Thyroid gland (tissue), 4 donors: ENCODE results near the gene RRP8. TPM values are rescaled to one million over a fixed set of nuclear protein-coding genes. Genes with fewer than 3 reads are reported as not detected.

Experiments
- DNase-seq, 2 donors: peaks; one replicate each; pipeline ENCODE4 v3.0.0-alpha.2; 2019
- H3K27ac ChIP-seq, 3 donors: fragments of 200-600 bp; sonication (generic); 1 replicate in 2 of 3; 2 replicates in 1 of 3; pipeline ENCODE4 v1.5.1; 2016 to 2019; ENCODE audit warnings: mild to moderate bottlenecking in 1 of 3, moderate library complexity in 1 of 3
- H3K27me3 ChIP-seq: fragments of 200-600 bp; sonication (generic); one replicate; pipeline ENCODE4 v1.5.1; 2019
- H3K36me3 ChIP-seq, 2 donors: fragments of 200-600 bp; sonication (generic); one replicate each; pipeline ENCODE4 v1.5.1; 2016 to 2019
- H3K4me1 ChIP-seq, 2 donors: fragments of 200-600 bp; sonication (generic); one replicate each; pipeline ENCODE4 v1.5.1; 2017 to 2019
- H3K4me3 ChIP-seq, 3 donors: fragments of 200-600 bp; sonication (generic); replicated peaks in 1 of 3; 1 replicate in 2 of 3; 2 replicates in 1 of 3; pipeline ENCODE4 v1.5.1; 2016; ENCODE audit warnings: mild to moderate bottlenecking in 1 of 3
- H3K9me3 ChIP-seq: fragments of 200-600 bp; sonication (generic); one replicate; pipeline ENCODE4 v1.5.1; 2017
- POLR2A ChIP-seq, 2 donors: fragments of 450-650 bp; IDR thresholded peaks; one replicate each; pipeline ENCODE4 v1.6.1; 2017; ENCODE audit warnings: antibody characterized with exemption in 2 of 2, mild to moderate bottlenecking in 2 of 2, moderate library complexity in 1 of 2
- WGBS, 2 donors: methylation state at CpG; one replicate each; pipeline ENCODE4 v1.1.5; 2017; 5-methylcytosine and 5-hydroxymethylcytosine counted together
- intact Hi-C: fragments of 100-400 bp; cut with DNase I; formaldehyde crosslinking; loops from one replicate; pipeline ENCODE4 v1.15.1; 2023
- total RNA-seq, 4 donors: library from RNA; depleted of rRNA; stranded (reverse); fragments of >200 nt; gene quantifications; one replicate each; pipeline ENCODE4 v1.2.3, GENCODE V29; 2016
- TF ChIP-seq, protein P1 (sequence below), 6 experiments: fragments of 200-600 bp in 3 of 6; fragments of 450-650 bp in 3 of 6; sonication (generic) in 3 of 6; IDR thresholded peaks; one replicate each; pipeline ENCODE4 v1.5.1; 2016 to 2019; ENCODE audit warnings: antibody characterized with exemption in 6 of 6, mild to moderate bottlenecking in 2 of 6, inconsistent platforms in 1 of 6, moderate library complexity in 1 of 6

The RRP8 gene
- total RNA-seq, 4 donors from 2014 or later = 12.9 to 36.7 (median 18.8) TPM

- Histone ChIP-seq H3K4me1 (peaks cover 27% of the 10 kb centered on the region in 2 donors), H3K9me3 (no peaks in the 10 kb centered on the region), H3K27ac (no peak overlapping the region), H3K36me3 (peaks cover 0 to 12% of the 10 kb centered on the region in 2 donors), H3K4me3 (no peak overlapping the region), H3K27me3 (no peaks in the 10 kb centered on the region)
- intact Hi-C loops = loop anchor here (5.0 kb wide), 3 partner anchors 66 to 134 kb away; partner anchors contain the start of genes ARFIP2, MRPL17 and TIMM10B
- DNase-seq = no peak
- TF ChIP-seq POLR2A (IDR thresholded peaks at IDR 0.05) = no peak
- TF ChIP-seq, protein P1, sequence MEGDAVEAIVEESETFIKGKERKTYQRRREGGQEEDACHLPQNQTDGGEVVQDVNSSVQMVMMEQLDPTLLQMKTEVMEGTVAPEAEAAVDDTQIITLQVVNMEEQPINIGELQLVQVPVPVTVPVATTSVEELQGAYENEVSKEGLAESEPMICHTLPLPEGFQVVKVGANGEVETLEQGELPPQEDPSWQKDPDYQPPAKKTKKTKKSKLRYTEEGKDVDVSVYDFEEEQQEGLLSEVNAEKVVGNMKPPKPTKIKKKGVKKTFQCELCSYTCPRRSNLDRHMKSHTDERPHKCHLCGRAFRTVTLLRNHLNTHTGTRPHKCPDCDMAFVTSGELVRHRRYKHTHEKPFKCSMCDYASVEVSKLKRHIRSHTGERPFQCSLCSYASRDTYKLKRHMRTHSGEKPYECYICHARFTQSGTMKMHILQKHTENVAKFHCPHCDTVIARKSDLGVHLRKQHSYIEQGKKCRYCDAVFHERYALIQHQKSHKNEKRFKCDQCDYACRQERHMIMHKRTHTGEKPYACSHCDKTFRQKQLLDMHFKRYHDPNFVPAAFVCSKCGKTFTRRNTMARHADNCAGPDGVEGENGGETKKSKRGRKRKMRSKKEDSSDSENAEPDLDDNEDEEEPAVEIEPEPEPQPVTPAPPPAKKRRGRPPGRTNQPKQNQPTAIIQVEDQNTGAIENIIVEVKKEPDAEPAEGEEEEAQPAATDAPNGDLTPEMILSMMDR (IDR thresholded peaks at IDR 0.05) = no peak
- 92 to 97% methylated on average over 8 to 9 of the region's 9 CpGs for WGBS, 2 donors
These were observed 12.6 kb upstream of the RRP8 start for GRCh38 chr11:6615882-6616585.

DNA sequence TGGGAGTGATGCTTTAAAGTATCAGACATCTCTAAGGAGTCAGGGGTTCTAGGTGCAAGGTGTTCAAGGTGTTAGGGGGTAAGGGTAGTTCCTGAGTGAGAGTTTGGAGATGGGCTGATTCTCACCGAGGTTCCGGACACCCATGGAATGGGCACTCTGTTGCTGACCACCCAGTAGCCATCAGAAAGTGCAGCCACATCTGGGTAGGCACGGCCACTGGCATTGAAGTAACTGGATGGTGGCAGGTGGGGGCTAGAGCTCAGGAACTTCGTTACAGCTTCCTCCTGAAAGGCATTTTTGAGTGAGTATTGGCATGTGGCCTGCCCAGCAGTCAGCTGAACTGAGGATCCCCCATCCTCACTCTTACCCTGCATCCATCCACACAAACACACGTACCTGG is 11.6 kb upstream of the RRP8 start:
- Histone ChIP-seq H3K27me3 (no peaks in the 10 kb centered on the region), H3K36me3 (peaks cover 10 to 22% of the 10 kb centered on the region in 2 donors), H3K4me1 (peaks cover 27 to 29% of the 10 kb centered on the region in 2 donors), H3K27ac (no peak overlapping the region), H3K9me3 (no peaks in the 10 kb centered on the region), H3K4me3 (no peak overlapping the region)
- no peak for DNase-seq
- 91 to 100% methylated on average over 4 to 5 of the region's 5 CpGs for WGBS, 2 donors
- intact Hi-C loops = loop anchor here (5.0 kb wide), 3 partner anchors 67 to 133 kb away; partner anchors contain the start of genes ARFIP2, MRPL17 and TIMM10B
- TF ChIP-seq POLR2A (IDR thresholded peaks at IDR 0.05) = no peak
- TF ChIP-seq, protein P1 (IDR thresholded peaks at IDR 0.05) = no peak

DNA sequence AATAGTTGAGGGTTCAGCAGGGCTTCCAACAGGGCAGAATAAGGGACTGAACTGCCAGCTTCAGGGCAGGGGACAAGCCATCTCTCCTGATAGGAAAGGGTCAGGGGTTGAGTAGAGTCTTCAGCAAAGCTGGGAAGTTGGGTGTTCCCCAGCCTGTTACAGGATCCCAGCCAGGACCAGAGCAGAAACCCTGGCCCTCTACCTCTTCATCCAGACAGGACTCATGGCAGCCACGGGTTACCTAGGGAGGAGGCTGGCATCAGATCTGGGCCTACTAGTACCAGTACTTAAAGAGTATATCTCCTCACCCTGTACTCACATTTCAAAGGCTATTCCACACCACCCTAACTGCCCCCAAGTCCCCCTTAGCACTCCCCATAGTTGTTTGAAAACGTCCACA is 11.0 kb upstream of the RRP8 start:
- no peak for TF ChIP-seq POLR2A (IDR thresholded peaks at IDR 0.05)
- TF ChIP-seq, protein P1 (IDR thresholded peaks at IDR 0.05) = no peak
- Histone ChIP-seq H3K27ac (no peak overlapping the region), H3K4me3 (no peak overlapping the region), H3K4me1 (peaks cover 21 to 29% of the 10 kb centered on the region in 2 donors), H3K27me3 (no peaks in the 10 kb centered on the region), H3K9me3 (no peaks in the 10 kb centered on the region), H3K36me3 (peaks cover 16 to 28% of the 10 kb centered on the region in 2 donors)
- intact Hi-C loops = no loop called here
- DNase-seq = no peak
- WGBS, 2 donors = 76 to 96% methylated on average over 2 of the region's 2 CpGs

GRCh38 chr11:6613496-6613895 is 10.1 kb upstream of the RRP8 start:
- TF ChIP-seq, protein P1 (IDR thresholded peaks at IDR 0.05) = no peak
- TF ChIP-seq POLR2A (IDR thresholded peaks at IDR 0.05) = no peak
- Histone ChIP-seq H3K4me3 (no peak overlapping the region), H3K9me3 (no peaks in the 10 kb centered on the region), H3K27ac (peak overlapping the region in 2 of 3 donors; percentile 96 to 99), H3K36me3 (peaks cover 25 to 37% of the 10 kb centered on the region in 2 donors), H3K27me3 (no peaks in the 10 kb centered on the region), H3K4me1 (peaks cover 18 to 27% of the 10 kb centered on the region in 2 donors)
- WGBS, 2 donors = 94 to 96% methylated on average over 3 of the region's 3 CpGs
- DNase-seq = no peak
- intact Hi-C loops = no loop called here
